Measurements from ENCODE around the gene HSPD1.

- TF ChIP-seq REST (IDR thresholded peaks at IDR 0.05; ENCODE audit: low read depth) = no peak
- TF ChIP-seq POLR2AphosphoS5 (IDR thresholded peaks at IDR 0.05; ENCODE audit: low read depth, low read length) = peak; percentile 99
- peak; percentile 64 for TF ChIP-seq EGR1 (IDR thresholded peaks at IDR 0.05; ENCODE audit: low read depth)
These were observed at the start of gene HSPD1, which contains the start of gene HSPE1 for GRCh38 chr2:197499594-197500502.
